ENCODE measurements around the gene PCDHA6.

GRCh38 chr5:140868721-140869554, 41.2 kb downstream of the PCDHA6 start, which contains the start of gene PCDHA11:
- TF ChIP-seq POLR2A (IDR thresholded peaks at IDR 0.05), result no peak
- TF ChIP-seq, protein P1, sequence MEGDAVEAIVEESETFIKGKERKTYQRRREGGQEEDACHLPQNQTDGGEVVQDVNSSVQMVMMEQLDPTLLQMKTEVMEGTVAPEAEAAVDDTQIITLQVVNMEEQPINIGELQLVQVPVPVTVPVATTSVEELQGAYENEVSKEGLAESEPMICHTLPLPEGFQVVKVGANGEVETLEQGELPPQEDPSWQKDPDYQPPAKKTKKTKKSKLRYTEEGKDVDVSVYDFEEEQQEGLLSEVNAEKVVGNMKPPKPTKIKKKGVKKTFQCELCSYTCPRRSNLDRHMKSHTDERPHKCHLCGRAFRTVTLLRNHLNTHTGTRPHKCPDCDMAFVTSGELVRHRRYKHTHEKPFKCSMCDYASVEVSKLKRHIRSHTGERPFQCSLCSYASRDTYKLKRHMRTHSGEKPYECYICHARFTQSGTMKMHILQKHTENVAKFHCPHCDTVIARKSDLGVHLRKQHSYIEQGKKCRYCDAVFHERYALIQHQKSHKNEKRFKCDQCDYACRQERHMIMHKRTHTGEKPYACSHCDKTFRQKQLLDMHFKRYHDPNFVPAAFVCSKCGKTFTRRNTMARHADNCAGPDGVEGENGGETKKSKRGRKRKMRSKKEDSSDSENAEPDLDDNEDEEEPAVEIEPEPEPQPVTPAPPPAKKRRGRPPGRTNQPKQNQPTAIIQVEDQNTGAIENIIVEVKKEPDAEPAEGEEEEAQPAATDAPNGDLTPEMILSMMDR (IDR thresholded peaks at IDR 0.05), result no peak
